RPMI7951 (cell line): ENCODE data around the gene HPSE2. TPM values are rescaled to one million over a fixed set of nuclear protein-coding genes. Genes with fewer than 3 reads are reported as not detected.

Experiments
- DNase-seq: peaks from one replicate; pipeline ENCODE4 v3.0.0-alpha.2; 2012; ENCODE audit warnings: low read depth
- total RNA-seq: library from RNA; depleted of rRNA; stranded (reverse); fragments of >200 nt; shearing (Covaris generic); gene quantifications from 2 replicates; pipeline ENCODE4 v1.2.3, GENCODE V29; 2014; rRNA removed

Gene HPSE2
- total RNA-seq, 1 experiment from 2014 or later = not detected

DNA sequence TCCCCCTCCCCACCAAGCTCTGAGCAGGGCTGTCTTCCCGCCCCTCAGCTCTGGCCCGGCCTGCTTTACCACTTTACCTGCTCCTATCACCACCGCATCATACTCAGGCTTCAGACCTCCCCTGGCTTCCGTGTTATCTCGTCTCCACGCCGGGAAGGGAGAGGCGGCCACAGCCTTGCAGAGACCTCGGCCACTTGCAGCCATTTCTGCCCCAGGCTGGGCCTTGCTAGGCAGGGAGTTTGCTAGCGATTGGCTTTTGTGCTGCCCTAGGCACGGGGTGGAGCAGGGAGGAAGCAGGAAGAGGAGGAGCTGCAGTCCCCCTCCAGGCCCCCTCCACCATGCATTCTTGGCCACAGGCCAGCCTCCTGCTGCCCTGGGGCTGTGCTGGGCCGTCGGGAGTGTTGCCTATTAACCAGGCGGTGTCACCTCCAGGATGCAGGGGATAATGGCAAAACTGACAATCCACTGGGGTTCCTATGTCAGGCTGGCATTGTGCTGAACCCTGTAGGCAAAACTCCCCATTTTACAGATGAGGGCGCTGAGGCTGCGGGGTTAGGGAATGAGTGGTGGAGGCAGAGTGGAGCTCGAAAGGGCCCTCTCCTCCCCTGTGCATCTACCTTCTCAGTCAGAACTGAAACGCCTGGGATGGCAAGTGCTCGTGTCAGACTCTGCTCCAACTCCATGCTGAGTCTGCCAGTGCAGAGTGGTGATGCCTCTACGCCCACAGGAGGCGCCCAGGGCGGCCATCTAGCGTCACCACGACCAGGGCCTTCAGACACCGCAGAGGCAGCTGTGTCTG is 820.5 kb downstream of the HPSE2 start, which contains the start of gene PYROXD2:
PYROXD2 (minus strand) TSS at position 251 of the 799 bp plus-strand sequence; CDS start at position 204, 47 bp downstream.
- peak; percentile 77 for DNase-seq

DNA sequence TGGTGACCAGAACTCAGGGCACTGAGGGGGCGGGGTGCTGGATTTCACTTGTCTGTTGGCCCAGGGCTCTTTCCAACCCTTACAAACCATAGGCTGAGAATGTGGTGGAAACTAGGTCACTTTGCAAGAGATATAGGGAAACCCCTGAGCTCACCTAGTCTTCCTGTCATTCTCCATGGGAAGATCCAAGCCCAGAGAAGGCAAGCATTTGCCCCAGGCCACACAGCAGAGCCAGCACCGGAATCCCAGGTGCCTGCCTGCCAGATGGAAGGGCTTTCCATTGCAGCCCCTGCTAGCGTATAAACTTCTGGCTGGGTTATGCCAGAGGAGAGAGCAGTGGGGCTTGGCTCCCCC is 821.1 kb downstream of the HPSE2 start:
- DNase-seq = no peak

DNA sequence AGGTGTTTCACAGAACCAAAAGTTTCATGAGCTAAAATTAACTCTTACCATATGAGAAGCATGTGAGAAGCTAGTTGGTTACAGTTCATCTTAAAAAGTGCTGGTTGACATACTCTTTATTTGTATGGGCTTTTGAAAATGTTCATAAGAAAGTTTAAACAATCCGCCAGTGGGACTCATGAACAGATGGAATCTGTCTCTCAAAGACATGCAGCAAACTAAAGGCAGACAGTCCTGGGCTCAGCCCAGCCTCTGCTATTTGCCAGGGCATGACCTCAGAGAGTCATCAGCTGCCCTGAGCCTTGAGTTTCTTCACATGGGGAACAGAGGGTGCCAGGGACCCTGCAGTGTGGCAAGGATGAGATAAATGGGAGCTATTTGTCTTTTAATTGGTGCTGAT is 823.9 kb downstream of the HPSE2 start:
- DNase-seq = no peak

DNA sequence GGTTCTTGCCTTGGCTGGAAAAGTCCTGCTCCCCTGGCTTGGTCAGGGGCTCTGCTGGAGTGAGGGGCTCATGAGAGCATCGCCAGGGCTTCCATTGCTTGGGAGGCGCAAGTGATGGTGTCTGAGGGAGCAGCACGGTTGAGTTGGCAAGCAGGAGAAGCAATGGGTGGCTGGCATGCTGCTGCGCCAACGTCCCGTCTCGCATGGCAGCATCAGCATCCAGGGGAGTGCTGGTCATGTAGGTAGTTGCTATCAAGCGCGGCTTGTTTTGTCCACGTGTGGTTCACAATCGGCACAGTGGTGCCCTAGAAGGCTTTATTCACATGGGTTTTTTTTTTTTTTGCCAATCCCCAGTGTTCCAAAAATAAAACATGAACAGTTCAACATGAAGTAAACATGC is 824.5 kb downstream of the HPSE2 start:
- DNase-seq = no peak

DNA sequence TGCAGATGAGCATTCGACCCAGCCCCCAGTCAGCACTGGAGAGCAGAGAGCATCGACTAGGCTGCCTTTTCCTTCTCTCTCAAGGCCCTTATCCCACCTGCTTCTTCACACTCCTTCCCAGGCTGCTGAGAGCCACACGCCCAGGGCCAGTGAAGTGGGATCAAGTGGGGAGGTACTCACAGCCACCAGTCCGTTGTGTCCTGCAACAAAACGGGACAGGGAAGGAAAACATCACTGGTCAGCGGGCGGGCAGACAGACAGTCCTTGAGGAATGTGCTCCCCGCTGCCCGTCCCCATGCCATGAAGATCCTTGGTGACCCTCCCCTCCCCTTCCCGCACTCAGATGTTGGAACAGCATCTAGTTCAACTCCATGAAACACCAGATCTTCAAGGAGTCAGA is 824.9 kb downstream of the HPSE2 start:
- no peak for DNase-seq

DNA sequence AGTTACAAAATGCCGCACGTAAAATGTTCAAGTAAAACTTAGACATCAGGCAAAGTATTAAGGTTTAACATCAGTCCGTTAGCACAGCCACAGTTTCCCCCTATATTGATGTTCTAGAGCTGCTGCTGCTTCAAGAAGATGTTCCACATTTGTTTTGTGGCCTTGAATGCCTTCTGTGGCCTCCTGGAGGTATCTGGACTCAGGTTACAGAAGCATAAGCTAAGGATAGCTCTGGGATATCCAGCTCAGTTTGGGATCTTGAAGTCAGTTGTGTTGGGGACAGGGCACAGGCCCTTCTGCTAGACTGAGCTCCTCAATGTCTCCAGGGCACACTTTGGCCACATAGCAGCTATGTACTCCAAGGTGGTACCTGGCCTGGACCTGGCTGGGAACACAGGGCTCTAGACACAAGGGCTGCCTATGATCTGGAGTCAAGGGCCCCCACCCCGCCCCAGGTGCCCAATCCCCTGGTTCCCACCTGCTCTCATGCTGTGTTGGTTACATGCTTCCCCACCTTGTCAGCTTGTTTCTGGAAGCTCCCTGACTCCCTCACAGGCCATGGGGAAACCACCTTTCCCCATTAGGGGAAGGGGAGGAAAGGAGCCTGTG is 825.4 kb downstream of the HPSE2 start:
- DNase-seq = no peak

DNA sequence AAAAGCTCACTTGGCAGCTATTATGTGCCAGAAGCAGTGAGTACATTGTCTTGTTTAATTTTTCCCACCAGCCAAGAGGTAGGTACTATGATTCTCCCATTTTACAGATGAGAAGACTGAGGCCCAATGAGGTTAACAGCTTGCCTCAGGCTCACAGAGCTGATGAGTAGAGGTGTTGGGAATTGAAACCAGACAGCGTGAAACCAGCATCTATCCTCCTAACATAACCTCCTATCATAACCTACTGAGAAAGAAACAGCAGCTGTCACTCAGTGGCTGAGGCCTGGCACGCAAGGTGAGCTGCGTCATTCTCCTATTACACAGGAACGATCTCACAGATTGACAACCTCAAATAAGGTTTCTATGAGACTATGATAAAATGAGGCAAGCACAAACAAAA is 826.9 kb downstream of the HPSE2 start:
- no peak for DNase-seq

DNA sequence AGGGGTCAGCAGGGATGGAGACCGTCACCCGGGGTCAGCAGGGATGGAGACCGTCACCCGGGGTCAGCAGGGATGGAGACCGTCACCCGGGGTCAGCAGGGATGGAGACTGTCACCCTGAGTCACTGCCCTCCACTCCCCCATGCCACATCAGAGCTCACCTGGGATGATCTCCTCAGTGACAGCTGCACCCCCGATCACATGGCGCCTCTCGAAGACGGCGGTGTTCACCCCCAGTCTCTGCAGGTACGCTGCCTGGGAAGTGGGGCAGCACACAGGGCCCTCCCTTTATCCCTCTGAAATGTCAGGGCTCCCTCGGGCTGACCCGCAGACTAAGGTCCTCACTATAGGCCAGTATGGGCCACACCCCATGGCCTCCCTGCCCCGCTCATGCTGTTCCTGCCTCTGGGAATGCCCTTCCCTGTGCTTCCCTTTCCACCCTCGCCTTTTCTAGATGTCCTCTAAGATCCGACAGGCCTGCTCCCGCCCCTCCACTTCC is 827.9 kb downstream of the HPSE2 start:
- no peak for DNase-seq

Other genes starting within 250 kb of the HPSE2 start
- gene CNNM1, start 93.5 kb upstream of the HPSE2 start, total RNA-seq = 1.4 and 2.2 TPM in 2 replicates
- 24.2 and 32.3 TPM in 2 replicates for gene GOT1, start 194.8 kb upstream of the HPSE2 start, total RNA-seq